M059J (cell line): ENCODE data around the gene SH3PXD2A. TPM values are rescaled to one million over a fixed set of nuclear protein-coding genes. Genes with fewer than 3 reads are reported as not detected.
"Not testable (repeated sequence)": the region's sequence is repeated elsewhere in the genome, so short reads cannot be mapped to it uniquely, and the experiment has no call there.

Experiments
- DNase-seq: peaks from one replicate; pipeline ENCODE4 v3.0.0-alpha.2; 2012; ENCODE audit warnings: low read depth
- total RNA-seq: library from RNA; depleted of rRNA; stranded (reverse); fragments of >200 nt; shearing (Covaris generic); gene quantifications from 2 replicates; pipeline ENCODE4 v1.2.3, GENCODE V29; 2014

The SH3PXD2A gene
- total RNA-seq, 1 experiment from 2014 or later: 5.0 TPM

DNA sequence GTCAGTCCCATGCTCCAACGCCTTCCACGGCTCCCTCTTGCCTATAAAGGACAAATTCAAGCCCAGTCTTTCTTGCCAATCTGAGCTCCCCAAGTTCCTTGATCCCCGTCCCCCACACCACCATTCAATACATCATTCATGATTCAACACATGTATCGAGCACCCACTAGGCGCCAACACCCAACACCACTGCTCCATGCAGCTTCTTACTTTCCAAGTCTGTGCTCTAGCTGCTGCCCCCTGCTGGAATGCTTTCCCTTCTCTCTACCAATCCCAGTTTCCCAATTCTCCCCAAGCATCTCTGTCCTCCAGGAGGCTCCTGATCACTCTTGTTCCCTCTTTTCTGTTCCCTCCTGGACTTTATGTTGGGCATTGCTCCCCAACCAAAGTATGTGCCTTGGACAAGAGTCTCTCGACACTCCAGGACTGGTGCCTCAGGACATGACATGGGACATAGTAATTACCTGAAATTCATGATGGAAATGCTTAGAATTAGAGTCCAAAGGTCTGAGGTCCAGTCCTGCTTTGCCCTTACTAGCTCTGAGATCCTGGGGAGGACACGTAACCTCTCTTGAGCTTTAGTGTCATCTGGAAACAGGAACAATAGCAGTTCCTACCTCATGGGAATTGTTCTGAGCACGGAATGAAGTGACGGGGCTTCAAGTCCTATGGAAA is 189.2 kb downstream of the SH3PXD2A start:
- no peak for DNase-seq

DNA sequence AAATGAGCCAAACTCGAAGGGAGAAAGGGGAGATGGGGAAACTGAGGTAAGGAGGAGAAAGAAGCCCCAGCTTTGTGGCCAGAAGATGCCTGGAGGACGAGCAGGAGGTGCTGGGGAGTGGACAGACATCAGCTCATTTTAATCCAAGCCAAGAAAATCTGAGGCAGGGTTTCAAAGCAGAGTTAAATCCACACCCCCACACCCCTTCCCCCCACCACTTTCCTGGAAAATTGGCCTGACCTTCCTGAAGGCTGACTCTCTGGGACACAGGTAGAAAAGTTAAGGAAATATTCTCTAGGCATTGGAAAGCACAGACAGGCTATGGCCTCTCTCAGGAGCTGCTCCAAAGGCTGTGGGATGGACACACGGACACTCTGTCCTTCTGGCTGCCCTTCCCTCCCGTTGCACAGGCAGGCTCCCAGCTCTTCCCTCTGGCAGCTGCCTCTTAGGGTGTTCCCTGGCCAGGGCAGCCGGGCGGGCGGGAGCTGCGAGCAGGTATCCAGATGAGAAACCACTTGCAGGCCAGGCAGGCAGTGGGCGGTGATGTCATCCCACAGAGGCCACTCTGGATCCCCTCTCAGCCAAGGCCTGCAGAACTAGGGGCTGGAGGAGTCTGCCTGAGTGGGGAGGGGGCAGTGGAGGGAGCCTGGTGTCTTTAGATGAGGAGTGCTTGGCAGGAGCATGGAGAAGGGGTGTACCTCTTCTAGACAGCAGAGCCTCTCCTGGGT is 190.1 kb downstream of the SH3PXD2A start:
- no peak for DNase-seq

DNA sequence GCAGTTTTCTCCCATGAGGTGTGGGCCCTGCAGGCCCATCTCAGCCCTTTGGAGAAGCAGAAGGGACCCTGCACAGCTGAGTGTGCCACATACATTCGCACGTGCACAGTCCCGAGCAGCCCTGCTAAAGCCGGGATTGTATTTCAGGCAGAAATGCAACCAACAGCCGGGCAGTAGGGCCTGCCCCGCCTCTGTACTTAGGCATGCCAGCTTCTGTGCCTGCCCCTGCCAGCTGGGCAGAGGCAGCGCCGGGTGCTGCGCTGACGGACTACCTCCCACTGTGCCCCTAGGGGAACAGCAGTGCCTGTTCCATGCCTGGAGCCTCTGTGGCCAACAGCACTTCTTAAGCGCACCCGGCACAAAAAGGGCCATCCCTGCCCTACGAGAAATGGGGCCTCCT is 191.6 kb downstream of the SH3PXD2A start:
- no peak for DNase-seq

DNA sequence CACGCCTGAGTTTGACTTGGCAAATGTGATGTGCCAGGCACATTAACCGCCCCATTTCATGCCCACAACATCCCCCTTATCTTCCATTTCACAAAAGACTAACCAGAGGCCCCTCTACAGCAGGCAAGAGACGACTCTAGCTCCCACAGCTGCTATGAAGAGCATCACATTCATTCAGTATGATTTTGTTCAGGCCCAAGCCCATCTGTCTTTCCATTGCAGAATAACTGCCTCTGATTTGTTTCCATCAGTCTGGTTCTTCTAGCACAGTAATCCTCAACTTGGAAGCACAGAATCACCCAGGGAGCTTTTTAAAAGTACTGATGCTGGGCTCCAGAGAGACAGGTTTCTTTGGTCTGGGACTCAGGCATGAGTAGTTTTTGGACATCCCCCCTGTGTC is 192.1 kb downstream of the SH3PXD2A start:
- DNase-seq: no peak

DNA sequence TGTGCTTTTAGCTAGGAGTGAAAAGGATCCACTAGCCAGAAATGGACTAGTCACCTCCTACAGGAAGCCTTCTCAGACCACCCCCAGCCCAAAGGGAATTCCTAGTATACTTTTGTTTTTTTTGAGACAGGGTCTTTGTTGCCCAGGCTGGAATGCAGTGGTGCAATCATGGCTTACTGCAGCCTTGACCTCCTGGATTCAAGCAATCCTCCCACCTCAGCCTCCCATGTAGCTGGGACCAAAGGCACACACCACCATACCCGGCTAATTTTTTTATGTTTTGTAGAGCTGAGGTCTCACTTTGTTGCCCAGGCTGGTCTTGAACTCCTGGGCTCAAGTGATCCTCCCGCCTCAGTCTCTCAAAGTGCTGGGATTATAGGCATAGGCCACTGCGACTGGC is 192.7 kb downstream of the SH3PXD2A start:
- DNase-seq: not testable (repeated sequence)

DNA sequence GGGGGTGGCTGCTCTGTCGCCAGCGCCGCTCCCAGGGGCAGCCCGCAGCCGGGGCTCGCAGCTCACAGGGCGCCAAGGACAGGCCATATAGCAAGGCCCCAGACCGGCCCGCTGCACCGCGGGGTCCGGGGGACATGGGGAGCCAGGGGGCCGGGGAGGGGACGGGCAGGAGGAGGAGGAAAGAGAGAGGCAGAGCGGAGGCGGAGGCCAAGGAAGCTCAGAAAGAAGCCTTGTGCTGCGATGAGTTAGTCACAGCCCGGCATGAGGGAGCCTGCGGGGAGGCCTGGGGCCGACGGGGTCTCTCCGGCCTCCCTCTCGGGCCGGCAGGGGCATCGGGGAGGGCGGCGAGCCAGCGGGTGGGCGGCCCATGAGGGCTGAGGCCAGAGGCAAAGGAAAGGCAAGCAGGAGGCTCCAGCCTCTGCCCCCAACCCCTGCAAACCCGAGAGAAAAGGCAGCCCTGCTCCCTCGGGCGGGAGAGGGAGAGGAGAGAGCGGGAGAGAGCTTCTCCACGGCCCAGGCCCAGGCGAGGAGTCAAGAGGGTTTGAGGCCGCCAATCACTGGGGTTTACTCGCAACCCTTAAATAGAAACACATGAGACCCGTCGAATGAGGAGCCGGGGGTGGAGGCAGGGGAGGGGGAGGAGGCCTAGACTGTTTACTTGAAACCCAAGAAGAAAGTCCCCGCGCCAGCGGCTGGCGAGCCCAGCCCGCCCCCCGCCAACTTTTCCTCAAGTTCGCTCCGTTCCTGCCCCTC is 194.0 kb downstream of the SH3PXD2A start:
- DNase-seq: peak; percentile 82

DNA sequence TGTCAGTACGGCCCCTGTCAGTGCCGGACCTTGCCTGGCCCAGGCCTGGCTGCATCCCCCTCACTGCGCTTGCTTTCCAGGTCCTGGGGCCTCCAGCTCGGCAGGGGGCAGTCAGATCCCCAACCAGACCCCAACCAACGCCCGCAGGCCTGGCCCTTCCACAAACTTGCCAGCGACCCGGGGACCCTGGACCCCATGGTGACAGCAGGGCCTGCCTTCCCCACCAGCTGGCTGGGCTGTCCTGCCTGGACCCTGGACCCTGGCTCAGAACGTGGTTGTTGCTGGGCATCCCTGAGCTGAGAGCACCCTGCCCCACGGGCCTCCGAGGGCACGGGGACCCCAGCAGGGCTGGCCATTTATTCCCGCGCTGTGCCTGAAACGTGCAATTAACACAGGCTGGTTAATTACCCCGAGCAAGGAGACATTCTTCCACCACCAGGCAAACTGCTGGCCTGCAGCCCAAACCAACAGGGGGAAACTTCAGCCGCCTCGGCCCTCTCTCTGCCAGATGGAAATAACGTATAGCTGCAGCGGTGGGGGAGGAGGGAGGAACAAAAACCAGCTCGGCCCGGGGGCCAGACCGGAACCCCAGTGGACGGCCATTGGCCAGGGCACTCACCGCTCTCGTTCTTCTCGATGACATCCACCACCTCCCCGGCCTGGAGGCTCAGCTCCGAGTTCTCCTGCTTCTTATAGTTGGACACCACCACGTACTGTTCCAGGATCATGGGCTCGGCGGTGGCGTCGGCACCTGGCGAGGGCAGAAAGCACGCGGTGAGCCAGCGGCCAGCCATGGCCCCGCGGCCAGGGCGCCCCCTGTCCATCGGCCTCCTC is 194.8 kb downstream of the SH3PXD2A start:
- DNase-seq: peak; percentile 39

DNA sequence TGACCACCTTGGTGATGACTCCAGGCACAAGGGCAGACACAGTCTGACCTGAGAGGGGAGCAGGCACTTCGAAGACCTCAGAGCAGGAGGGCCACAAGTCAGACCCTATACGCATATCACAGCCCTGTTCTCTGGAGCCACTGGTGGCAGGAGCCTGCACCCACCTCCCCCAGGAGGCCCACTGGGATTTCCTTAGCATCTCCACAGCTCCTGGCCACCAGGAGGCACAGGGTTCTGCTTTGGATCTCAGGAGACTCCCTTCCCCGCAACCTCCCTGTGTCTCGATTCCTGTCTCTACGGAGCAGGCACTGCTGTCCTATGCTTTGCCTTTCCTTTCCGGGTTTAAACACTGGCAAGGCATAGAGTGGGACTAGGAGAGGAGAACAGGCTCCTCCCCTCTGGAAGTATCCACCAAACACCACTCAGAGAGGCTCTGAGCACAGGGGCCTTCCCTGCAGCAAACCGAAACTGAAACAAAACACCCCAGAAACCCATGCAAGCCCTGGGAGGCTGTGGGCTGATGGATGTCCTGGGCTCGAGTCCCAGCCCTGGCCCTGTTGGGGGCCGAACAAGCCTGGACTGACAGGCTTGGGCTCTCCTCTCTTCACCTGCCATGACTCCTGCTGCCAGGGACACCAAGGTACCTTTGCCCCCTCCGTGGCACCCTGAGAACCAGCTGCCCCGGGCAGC is 195.6 kb downstream of the SH3PXD2A start:
- DNase-seq: peak; percentile 93

DNA sequence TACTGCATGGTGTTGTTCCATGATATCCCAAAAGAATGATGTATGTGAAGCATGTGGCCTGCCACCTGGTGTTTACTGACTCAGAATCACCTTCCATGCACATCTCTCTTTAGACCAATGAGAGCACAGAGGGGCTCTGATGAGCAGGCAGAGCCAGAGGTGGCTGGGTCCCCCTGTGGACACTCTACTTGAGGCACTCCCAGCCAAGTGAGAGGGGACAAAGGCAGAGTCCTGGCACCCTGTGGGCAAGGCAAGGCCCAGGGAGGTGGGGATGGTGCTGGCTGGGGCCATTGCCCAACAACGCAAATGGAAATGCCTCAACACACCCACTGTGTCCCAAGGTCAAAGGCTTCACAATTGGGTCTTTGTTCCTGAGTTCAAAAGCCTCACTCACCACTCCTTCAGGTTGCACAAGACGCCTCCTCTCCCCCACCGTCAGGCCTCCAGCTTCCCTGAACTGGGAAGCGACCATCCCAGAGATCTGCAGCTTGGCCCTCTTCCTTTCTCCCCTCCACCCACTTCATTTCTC is 197.3 kb downstream of the SH3PXD2A start:
- DNase-seq: no peak

DNA sequence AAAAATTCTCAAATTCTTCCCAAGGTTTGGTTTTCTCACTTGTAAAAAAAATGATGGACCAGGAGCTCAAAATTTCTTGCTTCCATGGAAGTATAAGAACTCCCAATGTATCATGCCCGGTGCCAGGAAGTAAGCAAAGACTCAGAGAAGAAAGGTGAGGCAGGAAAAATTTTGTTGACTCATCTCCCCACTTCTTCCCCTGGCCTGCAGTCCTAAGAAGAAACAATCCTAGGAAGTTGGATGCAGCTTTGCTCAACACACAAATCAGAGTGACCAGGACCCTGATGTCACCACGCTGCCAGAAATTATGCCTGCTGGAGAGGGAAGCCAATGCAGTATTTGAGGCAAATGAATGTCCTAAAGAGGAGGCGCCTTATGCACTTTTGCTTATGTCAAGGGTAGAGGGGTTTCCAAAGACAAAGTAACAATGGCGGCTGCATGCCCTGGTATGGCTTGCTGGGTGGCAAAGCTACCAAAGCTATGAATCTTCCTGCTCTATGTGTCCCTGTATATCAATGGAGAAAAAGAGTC is 198.2 kb downstream of the SH3PXD2A start:
- no peak for DNase-seq

DNA sequence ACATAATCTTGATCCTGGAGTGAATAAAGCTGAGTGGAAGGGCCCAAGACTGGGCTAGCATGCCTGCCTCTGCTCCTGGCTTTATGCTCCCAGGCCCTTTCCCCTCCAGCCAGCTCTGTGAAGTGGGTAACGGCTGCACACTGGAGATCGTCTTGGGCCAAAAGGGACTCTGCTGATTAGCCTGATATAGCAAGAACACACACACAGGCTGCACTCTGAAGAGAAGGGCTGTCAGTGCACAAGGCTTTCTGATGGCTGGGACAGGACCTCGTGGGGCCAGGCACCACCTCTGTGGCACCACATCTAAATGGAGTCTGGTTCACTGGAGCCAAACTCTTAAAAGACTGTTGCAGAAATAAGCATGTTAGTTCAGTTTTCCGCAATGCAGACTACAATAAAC is 200.5 kb downstream of the SH3PXD2A start:
- no peak for DNase-seq

DNA sequence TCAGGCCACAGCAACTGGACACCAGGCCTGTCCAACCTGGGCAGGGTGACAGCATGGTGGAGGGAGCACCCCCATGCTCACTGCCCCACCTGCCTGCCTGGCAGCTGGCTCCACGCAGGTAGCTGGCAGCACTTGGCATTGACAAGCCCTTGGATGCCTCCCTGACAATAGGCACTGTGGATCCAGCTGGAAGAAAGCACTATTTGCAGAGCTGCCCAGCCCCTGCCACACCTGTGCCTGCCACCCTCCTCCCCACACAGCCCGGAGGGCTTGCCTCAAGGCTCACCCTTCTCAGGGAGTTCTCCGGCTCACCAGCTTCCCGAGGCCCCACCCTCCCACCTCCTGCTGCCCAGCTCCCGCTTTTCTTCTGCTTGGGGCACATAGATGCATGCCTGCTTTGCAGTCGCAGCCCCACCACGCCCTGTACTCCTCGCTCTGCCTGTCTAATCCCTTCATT is 201.8 kb downstream of the SH3PXD2A start:
- no peak for DNase-seq

DNA sequence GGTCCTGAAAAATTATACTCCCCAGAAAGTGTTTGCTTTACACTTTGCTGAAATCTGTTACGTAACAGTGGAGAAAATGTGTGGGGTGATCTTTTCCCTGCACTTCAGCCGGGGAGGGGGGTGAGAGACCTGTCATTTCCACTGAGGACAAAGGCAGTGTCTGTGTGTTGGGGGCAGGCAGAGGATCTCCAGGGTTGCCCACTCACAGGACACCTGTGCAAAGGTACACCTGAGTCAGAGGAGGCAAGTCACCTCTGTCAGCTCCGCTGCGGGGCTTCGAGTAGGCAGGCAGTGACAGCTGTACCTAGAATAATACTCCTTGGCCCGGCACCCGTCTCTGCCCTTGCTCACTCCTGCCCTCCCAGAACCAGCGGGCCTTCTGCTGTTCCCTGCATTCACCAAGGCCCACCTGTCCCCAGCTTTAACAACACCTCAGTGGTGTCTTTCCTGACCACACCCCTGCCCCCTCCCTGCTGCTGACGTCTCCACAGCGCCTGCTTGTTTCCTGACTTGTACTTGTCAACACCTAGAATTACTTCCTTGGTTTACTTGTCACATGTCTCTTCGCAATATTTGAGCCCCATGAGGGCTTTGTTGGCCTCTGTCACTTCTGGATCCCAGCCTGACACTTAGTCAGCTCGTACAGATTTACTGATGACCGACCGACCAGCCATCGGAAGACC is 202.6 kb downstream of the SH3PXD2A start:
- no peak for DNase-seq

DNA sequence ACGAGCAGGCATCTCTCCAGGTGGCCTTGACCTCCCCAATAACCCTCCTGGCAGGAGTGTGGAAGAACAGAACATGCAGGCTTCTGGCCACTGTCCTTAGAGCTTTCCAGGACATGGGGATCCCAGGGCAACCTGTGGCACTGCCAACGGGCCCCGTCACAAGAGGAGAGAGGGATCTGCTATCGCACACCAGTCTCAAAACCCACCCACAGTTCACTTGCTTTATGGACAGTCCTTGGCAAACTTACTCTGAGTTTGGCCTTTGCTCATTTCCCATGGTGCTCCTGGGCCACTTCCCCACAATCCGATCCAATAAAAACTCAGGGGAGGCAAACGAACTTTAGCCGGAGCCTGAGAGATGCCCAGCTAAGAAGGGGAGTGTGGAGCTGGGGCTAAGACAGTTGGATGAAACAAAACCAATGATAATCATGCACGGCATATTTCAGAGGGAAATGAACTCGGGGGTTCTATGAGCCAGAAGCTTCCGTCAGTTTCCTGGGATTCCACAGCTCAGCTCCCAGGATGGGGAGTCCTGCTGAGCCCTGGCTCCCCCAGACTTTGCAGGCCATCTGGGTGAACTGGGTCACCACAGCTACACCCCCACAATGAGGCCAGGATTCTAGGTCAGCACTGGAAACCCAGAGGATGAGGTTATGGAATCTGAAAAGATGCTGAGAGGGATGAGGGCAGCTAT is 203.4 kb downstream of the SH3PXD2A start:
- no peak for DNase-seq

DNA sequence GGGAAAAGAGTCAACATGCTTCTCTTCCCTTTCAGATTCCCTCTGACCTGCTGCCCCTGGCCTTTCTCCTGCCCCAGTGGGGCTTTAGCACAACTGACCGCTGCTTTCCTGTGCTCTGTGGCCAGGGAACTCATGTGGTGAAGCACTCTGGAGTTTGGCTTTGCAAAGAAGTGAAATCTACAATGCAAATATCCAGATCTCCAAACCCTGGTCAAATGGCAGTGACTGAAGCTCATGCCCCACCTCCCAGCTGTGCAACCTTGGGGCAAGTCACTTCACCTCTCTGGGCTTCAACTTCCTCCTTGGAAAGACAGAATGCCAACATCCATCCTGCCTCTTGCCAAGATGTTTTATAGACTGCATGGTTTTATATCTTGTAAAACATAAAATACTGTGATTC is 204.0 kb downstream of the SH3PXD2A start:
- DNase-seq: no peak

DNA sequence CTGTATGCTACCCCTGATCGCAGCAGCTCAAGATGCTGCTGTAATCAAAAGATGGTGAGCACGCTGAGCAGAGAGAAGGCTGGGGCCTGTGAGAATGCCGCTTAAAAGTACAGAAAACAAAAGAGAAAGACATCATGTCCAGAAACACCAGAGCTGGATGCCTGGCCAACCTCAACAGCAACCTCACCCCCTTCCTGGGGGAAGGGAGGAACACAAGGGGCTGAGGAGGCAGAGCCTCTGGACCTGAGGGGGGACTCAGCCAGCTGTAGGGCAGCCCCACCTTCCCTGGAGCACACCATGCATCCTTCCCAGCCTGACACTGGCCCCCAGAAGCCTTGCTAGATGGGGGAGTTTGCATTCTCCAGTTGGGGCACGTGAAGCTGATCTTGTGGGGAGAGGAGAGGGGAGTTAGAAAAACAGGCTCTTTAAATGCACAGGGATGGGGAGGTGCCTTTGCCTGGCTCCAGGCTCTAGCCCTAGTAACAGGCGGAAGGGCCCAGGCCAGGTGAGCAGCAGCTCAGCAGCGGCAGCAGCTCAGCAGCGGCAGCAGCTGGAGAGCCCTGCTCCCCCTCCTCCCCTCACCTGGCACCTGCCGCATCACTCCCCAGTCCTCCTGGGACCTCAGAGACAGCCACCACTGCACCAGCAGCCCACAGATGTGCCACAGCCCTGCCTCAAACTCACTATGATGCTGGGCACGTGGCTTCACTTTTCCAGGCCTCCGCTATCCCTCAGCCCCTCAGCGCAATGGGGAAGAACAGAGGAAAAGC is 205.5 kb downstream of the SH3PXD2A start:
- no peak for DNase-seq

DNA sequence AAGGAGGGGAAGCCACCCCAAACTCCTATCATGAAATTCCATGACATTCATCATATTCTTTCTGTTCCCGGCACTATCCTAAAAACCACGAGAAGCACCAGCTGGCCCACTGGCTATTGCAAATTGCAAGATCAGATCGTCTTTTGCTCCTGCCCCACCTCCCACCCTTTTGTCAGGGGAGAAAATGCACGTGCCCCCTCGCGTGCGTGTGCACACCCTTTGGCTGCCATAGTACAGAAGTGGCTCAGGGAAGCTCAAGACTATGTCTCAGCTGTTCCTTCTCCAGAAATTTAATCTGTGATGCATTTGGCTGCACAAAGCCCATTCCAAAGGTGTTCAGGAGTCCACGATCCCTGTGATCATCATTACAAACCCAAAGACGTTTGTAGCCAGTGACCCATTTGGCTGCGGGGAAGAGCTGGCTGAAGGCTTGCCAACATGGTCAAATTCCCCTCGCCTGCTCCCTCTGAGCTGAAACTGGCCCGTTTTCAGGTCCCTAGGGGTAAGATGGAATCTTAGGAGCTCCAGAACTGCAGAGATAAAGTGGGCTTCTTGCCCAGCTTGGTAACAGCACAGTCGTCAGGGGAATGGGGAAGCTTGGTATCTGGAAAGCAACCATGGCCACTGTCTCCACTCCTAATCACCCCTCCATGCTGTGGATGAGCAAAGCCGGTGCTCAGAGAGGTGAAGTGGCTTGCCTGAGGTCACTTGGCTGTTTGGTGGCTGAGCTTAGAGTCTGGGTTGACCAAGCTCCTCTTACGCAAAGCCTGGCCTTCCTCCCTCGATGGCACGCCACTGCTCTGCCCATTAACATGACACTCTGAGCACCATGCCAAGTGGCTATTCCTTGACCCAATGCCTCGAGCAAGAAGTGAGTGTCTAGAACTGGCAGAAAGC is 206.5 kb downstream of the SH3PXD2A start:
- DNase-seq: peak; percentile 85

DNA sequence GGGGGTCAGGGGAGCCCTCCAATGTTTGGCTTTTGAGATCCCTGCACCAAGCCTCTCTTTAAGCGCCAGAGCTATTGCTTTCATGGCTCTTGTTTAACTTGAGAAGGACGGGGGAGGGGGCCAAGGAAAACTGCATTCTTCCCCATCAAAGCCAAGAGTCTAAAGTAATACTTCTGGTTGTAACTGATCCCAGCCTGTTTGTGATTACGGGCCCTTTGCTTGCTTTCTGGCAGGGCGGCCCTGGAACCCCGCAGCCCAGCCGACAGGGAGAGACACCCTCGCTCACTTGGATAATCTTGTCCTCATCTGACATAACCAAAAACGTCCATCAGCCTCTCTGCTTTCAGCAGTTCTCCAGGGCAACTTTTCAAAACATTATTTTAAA is 207.1 kb downstream of the SH3PXD2A start:
- DNase-seq: no peak
